GM12878 (cell line): Measurements from ENCODE around the gene TAS2R30. TPM values are rescaled to one million over a fixed set of nuclear protein-coding genes. Genes with fewer than 3 reads are reported as not detected.

Experiments used
- ATAC-seq: fragments of 200-7000 bp; cut with Tn5 transposase; 3 replicates; pipeline ENCODE4 v1.9.1; 2020; ENCODE audit warnings: mild to moderate bottlenecking, moderate library complexity
- BruUV-seq: library from RNA; stranded (reverse); fragments of 400-500 nt; replicated peaks from 2 replicates; lab custom pipeline; 2021; lab: Mats Ljungman, UMichigan
- CTCF ChIA-PET: fragments of 300-600 bp; sonication (Branson Sonifier 250); formaldehyde crosslinking; extraction: SDS; loops from one replicate; lab custom pipeline; 2021; ENCODE audit warnings: inconsistent platforms; lab: Yijun Ruan, JAX
- POLR2A ChIA-PET: fragments of 350-600 bp; formaldehyde crosslinking; extraction: SDS; loops from one replicate; lab custom pipeline; 2021; ENCODE audit warnings: inconsistent platforms; lab: Charles Lee
- RAD21 ChIA-PET: fragments of 300-600 bp; sonication (Branson Sonifier 250); formaldehyde crosslinking; loops from one replicate; lab custom pipeline; 2023; ENCODE audit warnings: antibody characterized with exemption; ENCODE audit not compliant: unreplicated experiment; lab: Charles Lee
- SMC1A ChIA-PET: fragments of 300-600 bp; sonication (Branson Sonifier 250); formaldehyde crosslinking; loops from one replicate; lab custom pipeline; 2023; ENCODE audit not compliant: unreplicated experiment, uncharacterized antibody; lab: Charles Lee
- DNase-seq: peaks from one replicate; pipeline ENCODE4 v3.0.0-alpha.2; 2011; ENCODE audit warnings: low read depth, low spot score
- FAIRE-seq: peaks from 3 replicates; lab custom pipeline; 2011; peaks lifted over from hg19 to GRCh38; lab: Jason Lieb, UNC
- H2AFZ ChIP-seq: 2 replicates; pipeline ENCODE4 v1.6.0; 2011; ENCODE audit warnings: low read depth, low read length, control low read depth; ENCODE audit not compliant: control insufficient read depth
- H3K27ac ChIP-seq: 2 replicates; pipeline ENCODE4 v1.5.1; 2011; ENCODE audit warnings: control low read depth; ENCODE audit not compliant: control insufficient read depth, insufficient read depth
- H3K27me3 ChIP-seq, 2 experiments: replicated peaks in 1 of 2; 2 replicates each; pipeline versions ENCODE4 v1.6.0 to v1.6.1; 2011; ENCODE audit warnings: low read length in 1 of 2; ENCODE audit not compliant: control insufficient read depth in 2 of 2, insufficient read depth in 2 of 2
- H3K36me3 ChIP-seq, 2 experiments: 2 replicates each; pipeline ENCODE4 v1.5.1; 2011; ENCODE audit warnings: low read length in 1 of 2; ENCODE audit not compliant: control insufficient read depth in 2 of 2, insufficient read depth in 2 of 2
- H3K4me1 ChIP-seq: 2 replicates; pipeline ENCODE4 v1.6.1; 2011; ENCODE audit warnings: mild to moderate bottlenecking, low read length, moderate library complexity, mixed read lengths; ENCODE audit not compliant: control insufficient read depth, insufficient read depth
- H3K4me2 ChIP-seq: 2 replicates; pipeline ENCODE4 v1.6.0; 2011; ENCODE audit warnings: control low read depth; ENCODE audit not compliant: control insufficient read depth, insufficient read depth
- H3K4me3 ChIP-seq: fragments of 200-600 bp; sonication (generic); 2 replicates; pipeline ENCODE4 v1.5.1; 2016
- H3K79me2 ChIP-seq: 2 replicates; pipeline ENCODE4 v1.6.0; 2011; ENCODE audit warnings: low read length; ENCODE audit not compliant: control insufficient read depth, insufficient read depth
- H3K9ac ChIP-seq: 2 replicates; pipeline ENCODE4 v1.8.0; 2011; ENCODE audit warnings: low read length, control low read depth, mixed read lengths; ENCODE audit not compliant: control insufficient read depth, insufficient read depth
- H3K9me3 ChIP-seq: replicated peaks from 3 replicates; pipeline ENCODE4 v1.5.1; 2011; ENCODE audit warnings: mild to moderate bottlenecking, low read length; ENCODE audit not compliant: control insufficient read depth, insufficient read depth
- H4K20me1 ChIP-seq: 2 replicates; pipeline ENCODE4 v1.6.0; 2011; ENCODE audit not compliant: control insufficient read depth, insufficient read depth
- CHD2 ChIP-seq: IDR thresholded peaks from 2 replicates; pipeline ENCODE4 v1.6.1; 2011; ENCODE audit warnings: low read depth, low read length, improper control_type of control experiment, borderline replicate concordance
- E2F8 ChIP-seq: fragments of 450-650 bp; IDR thresholded peaks from 2 replicates; pipeline ENCODE4 v1.6.1; 2018; ENCODE audit warnings: mild to moderate bottlenecking, low read depth, moderate library complexity; ENCODE audit not compliant: partially characterized antibody
- FOXM1 ChIP-seq: IDR thresholded peaks from 2 replicates; pipeline ENCODE4 v1.6.1; 2012; ENCODE audit warnings: low read depth, mild to moderate bottlenecking, inconsistent platforms, low read length, moderate library complexity
- HDAC2 ChIP-seq: fragments of 200-600 bp; sonication (generic); IDR thresholded peaks from 2 replicates; pipeline ENCODE4 v1.6.1; 2017
- RAD21 ChIP-seq: IDR thresholded peaks from 2 replicates; pipeline ENCODE4 v1.6.1; 2011; ENCODE audit warnings: mild to moderate bottlenecking, low read depth, low read length, moderate library complexity; ENCODE audit not compliant: insufficient read depth
- REST ChIP-seq: IDR thresholded peaks from 2 replicates; pipeline ENCODE4 v1.6.1; 2012; ENCODE audit warnings: mild to moderate bottlenecking, low read depth, low read length
- SMARCA5 ChIP-seq: fragments of 450-650 bp; IDR thresholded peaks from 2 replicates; pipeline ENCODE4 v1.6.1; 2017; ENCODE audit warnings: mild to moderate bottlenecking
- SMC3 ChIP-seq: IDR thresholded peaks from 2 replicates; pipeline ENCODE4 v1.6.1; 2011; ENCODE audit warnings: low read length, improper control_type of control experiment, borderline replicate concordance
- ZSCAN29 ChIP-seq: fragments of 450-650 bp; IDR thresholded peaks from 2 replicates; pipeline ENCODE4 v1.6.1; 2017; ENCODE audit warnings: mild to moderate bottlenecking, moderate library complexity
- WGBS: methylation state at CpG from one replicate; pipeline ENCODE4 v1.1.6; 2016; ENCODE audit warnings: low lambda C conversion rate; ENCODE audit not compliant: insufficient replicate concordance, insufficient coverage; ENCODE audit errors: missing lambda C conversion rate; 5-methylcytosine and 5-hydroxymethylcytosine counted together
- in situ Hi-C: fragments of 300-500 bp; cut with MboI; formaldehyde crosslinking; loops from 9 replicates; pipeline ENCODE4 v1.14.3; 2018; ENCODE audit warnings: mixed read lengths
- intact Hi-C: fragments of 100-400 bp; cut with micrococcal nuclease; formaldehyde crosslinking; loops from one replicate; pipeline ENCODE4 v1.14.2; 2022; ENCODE audit not compliant: unreplicated experiment
- polyA plus RNA-seq, 11 experiments: library from polyadenylated mRNA; depleted of rRNA in 4 of 11; unstranded in 6 of 11; stranded (reverse) in 5 of 11; fragments of >200 nt; fragmentation: Nextera tagmentation in 4 of 11; fragmentation: Illumina TruSeq in 1 of 11; extraction: Ambion mirVana in 4 of 11; extraction: Trizol in 1 of 11; gene quantifications; 1 replicate in 1 of 11; 2 replicates in 10 of 11; pipeline versions ENCODE4 v1.2.1 to v1.2.3, GENCODE V29; 2011 to 2016; ENCODE audit warnings: inconsistent platforms in 2 of 11, missing spikeins in 2 of 11, low read depth in 1 of 11
- total RNA-seq, 4 experiments: library from RNA; depleted of rRNA in 3 of 4; stranded (reverse); fragments of >200 nt in 3 of 4; fragmentation: Illumina TruSeq in 1 of 4; extraction: Trizol in 1 of 4; gene quantifications; 2 replicates each; pipeline versions ENCODE4 v1.2.1 to v1.2.3, GENCODE V29; 2013 to 2021

Gene TAS2R30
- total and polyA plus RNA-seq, 10 of the 15 experiments (the other 5 are each of a cell fraction or from before 2014, with no cell fraction given), result 0.09 to 5.9 (median 0.54) TPM; not detected in 3

GRCh38 chr12:11106288-11106687 lies 28.2 kb downstream of the TAS2R30 start:
- ATAC-seq (no peak), FAIRE-seq (no peak), DNase-seq (no peak)
- H3K36me3 ChIP-seq, result peaks cover 0 to 2% of the 10 kb centered on the region in 2 experiments; a peak in 2 of 4 replicates
- in situ Hi-C loops (no loop called here), intact Hi-C loops (no loop called here)
- peaks cover under 1% of the 10 kb centered on the region for H3K79me2 ChIP-seq
- 96% methylated on average over 2 of the region's 2 CpGs for WGBS
- ChIA-PET CTCF (no interaction called here), SMC1A (no interaction called here), POLR2A (no interaction called here), RAD21 (no interaction called here)
- H3K9ac ChIP-seq, result no peak overlapping the region
- no TSS peak for BruUV-seq
- peaks cover 6% of the 10 kb centered on the region for H3K9me3 ChIP-seq
- no peak overlapping the region for H3K27ac ChIP-seq
- no peaks in the 10 kb centered on the region for H3K4me1 ChIP-seq
- no peaks in the 10 kb centered on the region for H3K27me3 ChIP-seq
- H3K4me3 ChIP-seq, result no peak overlapping the region
- H3K4me2 ChIP-seq, result no peak overlapping the region
- no peak overlapping the region for H2AFZ ChIP-seq
- no peaks in the 10 kb centered on the region for H4K20me1 ChIP-seq
- TF ChIP-seq E2F8 (no peak), SMARCA5 (no peak), CHD2 (no peak), SMC3 (no peak), REST (no peak), ZSCAN29 (no peak), HDAC2 (no peak), FOXM1 (no peak), RAD21 (no peak)
- TF ChIP-seq, all 136 proteins: peak for 0
